Epithelial cell of proximal tubule (primary cell): ENCODE data around the gene SCARB1. TPM values are rescaled to one million over a fixed set of nuclear protein-coding genes. Genes with fewer than 3 reads are reported as not detected.

Experiments used
- DNase-seq: peaks from one replicate; pipeline ENCODE4 v3.0.0-alpha.2; 2011; ENCODE audit warnings: low read depth
- H3K4me3 ChIP-seq: 2 replicates; pipeline ENCODE4 v1.5.1; 2011; ENCODE audit warnings: low read depth, mild to moderate bottlenecking, low read length
- CTCF ChIP-seq: conservative IDR thresholded peaks from 2 replicates; pipeline ENCODE4 v1.5.1; 2012; ENCODE audit warnings: low read depth, mild to moderate bottlenecking, low read length
- total RNA-seq: library from RNA; depleted of rRNA; stranded (reverse); fragments of >200 nt; gene quantifications from 2 replicates; pipeline ENCODE4 v1.2.3, GENCODE V29; 2015

The SCARB1 gene
- total RNA-seq, 1 donor from 2014 or later = 21.9 TPM

DNA sequence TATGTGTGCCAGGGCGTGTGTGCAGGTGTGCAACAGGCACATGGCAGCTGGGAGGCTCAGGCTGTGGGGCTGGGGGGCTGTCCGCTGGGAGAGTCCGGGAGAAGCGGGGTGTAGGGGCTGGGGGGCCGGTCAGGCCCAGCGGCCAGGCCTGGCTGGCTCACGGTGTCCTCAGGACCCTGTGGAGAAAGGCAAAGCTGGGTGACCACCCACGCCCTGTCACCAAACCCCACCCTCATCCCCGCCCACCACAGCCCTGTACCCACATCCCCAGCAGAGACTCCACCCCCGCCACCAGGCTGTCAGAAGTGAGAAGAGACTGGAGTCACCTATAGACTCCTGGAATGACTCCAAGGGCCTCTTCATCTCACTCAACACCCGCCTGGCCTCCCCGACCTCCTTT is 85.3 kb downstream of the SCARB1 start:
- no peak for DNase-seq
- no peak overlapping the region for H3K4me3 ChIP-seq
- no peak for TF ChIP-seq CTCF

GRCh38 chr12:124777399-124778372 is 86.0 kb downstream of the SCARB1 start:
- no peak for TF ChIP-seq CTCF
- no peak for DNase-seq
- H3K4me3 ChIP-seq = no peak overlapping the region

DNA sequence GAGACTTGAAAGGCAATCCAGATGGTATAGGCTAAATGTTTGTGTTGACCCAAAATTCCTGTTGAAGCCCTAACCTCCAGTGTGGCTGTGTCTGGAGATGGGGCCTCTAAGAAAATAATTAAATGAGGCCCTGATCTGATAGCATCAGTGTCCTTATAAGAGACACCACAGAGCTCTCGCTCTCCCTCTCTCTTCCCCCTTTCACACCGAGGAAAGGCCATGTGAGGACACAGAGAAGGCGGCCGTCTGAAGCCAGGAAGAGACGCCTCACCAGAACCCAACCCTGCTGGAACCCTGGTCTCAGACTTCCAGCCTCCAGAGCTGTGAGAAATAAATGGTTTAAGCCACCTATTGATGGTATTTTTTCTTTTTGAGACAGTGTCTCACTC is 87.5 kb downstream of the SCARB1 start:
- H3K4me3 ChIP-seq = no peak overlapping the region
- TF ChIP-seq CTCF = no peak
- DNase-seq = no peak

- H3K4me3 ChIP-seq = no peak overlapping the region
- DNase-seq = no peak
- TF ChIP-seq CTCF = no peak
These were observed 89.0 kb downstream of the SCARB1 start for GRCh38 chr12:124774462-124775167.

- no peak for TF ChIP-seq CTCF
- no peak overlapping the region for H3K4me3 ChIP-seq
- no peak for DNase-seq
These were observed 89.6 kb downstream of the SCARB1 start for GRCh38 chr12:124774054-124774461.

- no peak for TF ChIP-seq CTCF
- no peak overlapping the region for H3K4me3 ChIP-seq
- DNase-seq = no peak
These were observed 91.1 kb downstream of the SCARB1 start for GRCh38 chr12:124772289-124773170.
